Common myeloid progenitor, CD34-positive (primary cell): ENCODE data around the gene PCCA.
"Not testable (repeated sequence)": the region's sequence is repeated elsewhere in the genome, so short reads cannot be mapped to it uniquely, and the experiment has no call there.

Experiments used
- CTCF ChIA-PET: fragments of 350-600 bp; sonication (Branson Sonifier 250); formaldehyde crosslinking; loops from one replicate; lab custom pipeline; 2021; ENCODE audit warnings: antibody characterized with exemption; lab: Charles Lee
- POLR2A ChIA-PET: fragments of 350-600 bp; sonication (Branson Sonifier 250); formaldehyde crosslinking; loops from one replicate; lab custom pipeline; 2021; ENCODE audit warnings: antibody characterized with exemption; lab: Charles Lee
- DNase-seq, 3 donors: peaks; one replicate each; pipeline versions ENCODE4 v3.0.0 to v3.0.0-alpha.2; 2013
- H3K27ac ChIP-seq, 2 experiments: 1 replicate in 1 of 2; 2 replicates in 1 of 2; pipeline ENCODE4 v1.7.0; 2013; ENCODE audit warnings: inconsistent platforms in 2 of 2, low read length in 2 of 2, mild to moderate bottlenecking in 2 of 2, low read depth in 1 of 2, moderate library complexity in 1 of 2; ENCODE audit not compliant: severe bottlenecking in 2 of 2, insufficient read depth in 1 of 2, poor library complexity in 1 of 2
- H3K27me3 ChIP-seq, 5 experiments: replicated peaks in 2 of 5; 1 replicate in 3 of 5; 2 replicates in 2 of 5; pipeline versions ENCODE4 v1.6.1 to v1.7.0; 2013; ENCODE audit warnings: low read length in 4 of 5, mild to moderate bottlenecking in 2 of 5, moderate library complexity in 2 of 5, inconsistent platforms in 1 of 5; ENCODE audit not compliant: insufficient read depth in 5 of 5, control insufficient read depth in 4 of 5
- H3K36me3 ChIP-seq, 4 experiments: 1 replicate in 2 of 4; 2 replicates in 2 of 4; pipeline versions ENCODE4 v1.6.1 to v1.7.0; 2013; ENCODE audit warnings: low read length in 3 of 4, control low read depth in 1 of 4, mild to moderate bottlenecking in 1 of 4; ENCODE audit not compliant: control insufficient read depth in 4 of 4, insufficient read depth in 4 of 4
- H3K4me1 ChIP-seq, 4 experiments: 1 replicate in 3 of 4; 2 replicates in 1 of 4; pipeline versions ENCODE4 v1.6.1 to v1.7.1; 2013; ENCODE audit warnings: low read length in 3 of 4, mild to moderate bottlenecking in 3 of 4, control low read depth in 1 of 4, inconsistent platforms in 1 of 4, moderate library complexity in 1 of 4; ENCODE audit not compliant: control insufficient read depth in 4 of 4, insufficient read depth in 4 of 4; ENCODE audit errors: control extremely low read depth in 1 of 4
- H3K4me3 ChIP-seq, 7 experiments: 1 replicate in 4 of 7; 2 replicates in 3 of 7; pipeline versions ENCODE4 v1.5.1 to v1.7.0; 2013; ENCODE audit warnings: mild to moderate bottlenecking in 7 of 7, low read length in 6 of 7, moderate library complexity in 6 of 7, inconsistent platforms in 2 of 7, low read depth in 2 of 7, control low read depth in 1 of 7; ENCODE audit not compliant: insufficient read depth in 4 of 7, control insufficient read depth in 1 of 7; ENCODE audit errors: extremely low read depth in 1 of 7
- H3K9me3 ChIP-seq, 5 experiments: 1 replicate in 4 of 5; 2 replicates in 1 of 5; pipeline versions ENCODE4 v1.6.1 to v1.7.1; 2013; ENCODE audit warnings: low read length in 4 of 5, mild to moderate bottlenecking in 2 of 5, inconsistent platforms in 1 of 5, low read depth in 1 of 5, moderate library complexity in 1 of 5; ENCODE audit not compliant: control insufficient read depth in 4 of 5, insufficient read depth in 2 of 5; ENCODE audit errors: control extremely low read depth in 1 of 5
- WGBS: methylation state at CpG from one replicate; pipeline ENCODE4 v1.1.5; 2013; ENCODE audit not compliant: insufficient coverage; 5-methylcytosine and 5-hydroxymethylcytosine counted together

The PCCA gene

DNA sequence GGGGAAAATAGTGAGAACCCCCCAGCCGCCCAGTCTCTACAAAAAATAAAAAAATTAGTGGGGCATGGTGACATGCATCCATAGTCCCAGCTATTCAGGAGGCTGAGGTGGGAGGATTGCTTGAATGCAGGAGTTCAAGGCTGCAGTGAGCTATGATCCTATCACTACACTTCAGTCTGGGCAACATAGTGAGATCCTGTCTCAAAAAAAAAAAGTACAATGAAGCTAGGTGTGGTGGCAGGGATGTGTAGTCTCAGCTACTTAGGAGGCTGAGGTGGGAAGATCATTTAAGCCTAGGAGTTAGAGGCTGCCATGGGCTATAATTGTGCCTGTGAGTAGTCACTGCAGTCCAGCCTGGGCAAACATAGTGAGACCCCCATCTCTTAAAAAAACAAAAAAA, 8.9 kb downstream of the PCCA start:
- 100% methylated on average over 1 of the region's 1 CpG for WGBS
- no peak for DNase-seq
- H3K4me3 ChIP-seq: no peak overlapping the region
- H3K36me3 ChIP-seq: peaks cover 0 to 2% (median under 1%) of the 10 kb centered on the region in 4 experiments
- no peaks in the 10 kb centered on the region for H3K4me1 ChIP-seq
- H3K27me3 ChIP-seq: no peaks in the 10 kb centered on the region
- POLR2A ChIA-PET: no interaction called here
- H3K9me3 ChIP-seq: peaks cover 0 to 2% (median 0%) of the 10 kb centered on the region in 5 experiments
- H3K27ac ChIP-seq: no peak overlapping the region
- CTCF ChIA-PET: no interaction called here

DNA sequence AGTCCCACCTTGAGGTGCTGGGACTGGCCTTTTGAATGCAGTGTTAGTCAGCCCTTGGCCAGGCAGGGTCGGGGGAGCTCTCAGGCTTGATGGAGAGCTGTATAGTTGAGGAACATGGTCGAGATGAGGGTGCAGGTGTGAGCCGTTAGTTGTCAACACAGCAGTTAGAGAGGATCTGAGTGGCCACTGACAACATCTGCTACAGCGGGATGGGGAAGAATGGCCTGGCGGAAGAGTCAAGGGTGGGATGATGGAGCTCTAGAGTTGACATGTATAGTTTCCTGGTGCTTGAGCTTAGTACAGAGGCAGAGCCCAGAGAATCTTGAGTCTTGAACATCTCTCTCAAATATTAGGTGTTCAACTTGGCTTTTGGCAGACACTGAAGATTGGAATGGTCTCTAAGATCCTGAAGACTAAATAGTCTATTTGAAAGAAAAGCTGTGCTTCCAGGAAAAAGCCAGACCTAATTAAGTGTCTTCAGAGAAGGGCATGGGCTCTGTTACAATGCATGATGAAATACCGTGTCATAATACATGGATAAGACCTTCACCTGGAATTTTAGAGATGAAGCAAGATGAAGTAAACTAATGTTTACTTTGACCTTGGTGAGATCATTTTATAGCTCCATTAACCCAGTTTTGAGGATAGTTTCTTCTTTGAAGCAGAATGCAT, 9.7 kb downstream of the PCCA start:
- Histone ChIP-seq H3K9me3 (peaks cover 0 to 2% (median 0%) of the 10 kb centered on the region in 5 experiments), H3K36me3 (peaks cover 0 to 2% (median under 1%) of the 10 kb centered on the region in 4 experiments), H3K27ac (no peak overlapping the region), H3K27me3 (no peaks in the 10 kb centered on the region), H3K4me1 (no peaks in the 10 kb centered on the region), H3K4me3 (no peak overlapping the region)
- DNase-seq: no peak
- 94% methylated on average over 5 of the region's 6 CpGs for WGBS
- POLR2A ChIA-PET: interaction anchor here (0.6 kb wide), 1 partner anchor 100 kb away, joined by 4 read pairs; no protein-coding TSS in a partner anchor
- CTCF ChIA-PET: no interaction called here

DNA sequence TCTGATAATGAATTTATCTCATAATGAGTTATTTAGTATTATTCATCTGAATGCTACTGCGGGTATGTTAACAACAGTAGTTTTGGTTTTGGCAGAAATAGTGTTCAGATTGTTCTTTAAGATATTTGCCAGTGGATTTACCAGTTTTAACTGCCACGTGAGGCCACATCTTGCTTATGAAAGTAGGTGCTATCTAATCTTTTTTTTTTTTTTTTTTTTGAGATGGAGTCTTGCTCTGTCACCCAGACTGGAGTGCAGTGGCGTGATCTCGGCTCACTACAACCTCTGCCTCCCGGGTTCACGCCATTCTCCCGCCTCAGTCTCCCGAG, 10.2 kb downstream of the PCCA start:
- 97% methylated on average over 7 of the region's 8 CpGs for WGBS
- H3K4me1 ChIP-seq, H3K27me3 ChIP-seq, POLR2A ChIA-PET, H3K4me3 ChIP-seq, H3K36me3 ChIP-seq, H3K9me3 ChIP-seq, CTCF ChIA-PET, DNase-seq, H3K27ac ChIP-seq: not testable (repeated sequence)

DNA sequence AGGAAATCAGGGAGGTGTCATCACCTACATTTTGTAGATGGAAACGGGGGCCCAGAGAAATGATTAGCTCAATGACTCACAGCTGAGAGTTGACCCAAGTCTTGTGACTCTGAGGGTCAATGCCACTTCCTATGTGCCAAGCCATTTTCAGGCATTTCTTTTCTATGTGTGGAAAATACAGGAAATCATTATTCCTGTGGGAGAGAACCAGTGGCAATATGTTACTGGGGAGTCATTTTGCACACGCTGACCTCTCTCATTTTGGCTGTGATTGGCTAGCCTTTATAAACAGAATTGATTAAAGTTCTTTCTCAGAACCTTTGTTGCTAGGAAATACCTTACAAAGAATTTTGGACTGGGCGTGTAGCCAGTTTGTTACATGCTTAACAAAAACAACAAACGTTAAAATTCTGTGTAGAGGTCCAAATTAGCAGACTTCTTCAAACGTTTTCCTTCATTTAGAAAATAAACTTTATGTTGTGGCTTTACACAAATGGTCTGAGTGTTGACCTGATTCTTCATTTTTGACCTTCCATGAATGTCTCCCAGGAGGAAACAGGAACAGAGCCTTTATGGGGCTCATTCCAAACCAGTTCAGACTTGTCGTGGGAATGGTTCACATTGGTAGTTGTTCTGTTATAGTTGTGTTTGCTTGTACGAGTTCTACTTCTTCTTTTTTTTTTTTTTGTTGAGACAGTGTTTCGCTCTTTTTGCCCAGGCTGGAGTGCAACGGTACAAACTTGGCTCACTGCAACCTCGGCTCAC, 11.4 kb downstream of the PCCA start:
- no peaks in the 10 kb centered on the region for H3K4me1 ChIP-seq
- DNase-seq: no peak
- CTCF ChIA-PET: no interaction called here
- H3K9me3 ChIP-seq: no peaks in the 10 kb centered on the region
- no peak overlapping the region for H3K4me3 ChIP-seq
- peaks cover 2 to 6% (median 3%) of the 10 kb centered on the region in 4 experiments for H3K36me3 ChIP-seq
- no peak overlapping the region for H3K27ac ChIP-seq
- 91% methylated on average over 8 of the region's 10 CpGs for WGBS
- POLR2A ChIA-PET: no interaction called here
- H3K27me3 ChIP-seq: no peaks in the 10 kb centered on the region

DNA sequence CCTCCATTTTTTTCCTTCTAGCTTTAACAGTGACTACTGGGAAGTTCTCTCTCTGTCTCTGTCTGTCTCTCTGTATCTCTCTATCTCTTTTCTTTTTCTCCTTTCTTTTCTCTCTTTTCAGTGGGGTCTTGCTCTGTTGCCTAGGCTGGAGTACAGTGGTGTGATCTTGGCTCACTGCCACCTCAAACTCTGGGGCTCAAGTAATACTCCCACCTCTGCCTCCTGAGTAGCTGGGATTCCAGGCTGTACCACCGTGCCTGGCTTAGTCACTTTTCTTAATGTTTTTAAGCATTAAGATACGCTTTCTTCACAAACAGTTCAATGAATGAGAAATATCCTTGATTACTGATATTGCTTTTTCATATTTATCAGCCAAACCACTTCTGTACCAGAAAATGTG, 13.1 kb downstream of the PCCA start:
- DNase-seq: no peak
- Histone ChIP-seq H3K4me1 (no peaks in the 10 kb centered on the region), H3K27ac (no peak overlapping the region), H3K4me3 (no peak overlapping the region), H3K36me3 (peaks cover 2 to 6% (median 5%) of the 10 kb centered on the region in 4 experiments), H3K27me3 (no peaks in the 10 kb centered on the region), H3K9me3 (no peaks in the 10 kb centered on the region)
- ChIA-PET POLR2A (no interaction called here), CTCF (no interaction called here)
- whole genome bisulfite sequencing: no CpG with 5 or more reads among the region's 2 CpGs

DNA sequence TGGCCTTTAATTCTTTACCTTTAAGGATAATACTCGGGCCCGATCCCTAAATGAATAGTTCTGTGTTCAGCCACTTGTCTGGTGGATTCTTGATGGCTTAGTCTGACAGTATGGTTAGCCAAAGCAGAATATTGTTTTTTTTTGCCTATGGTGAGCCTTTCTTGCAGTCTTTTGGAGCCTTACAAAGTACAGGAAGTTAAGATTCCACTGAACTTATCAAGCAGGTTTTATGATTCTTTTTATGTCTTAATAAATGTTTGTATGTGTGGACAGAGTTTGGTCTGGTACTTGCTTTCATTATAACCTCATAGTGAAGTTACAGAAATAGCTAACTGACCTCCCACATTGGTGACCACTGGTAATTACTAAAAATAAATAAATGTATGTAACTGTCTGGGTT, 17.1 kb downstream of the PCCA start:
- Histone ChIP-seq H3K27ac (no peak overlapping the region), H3K4me3 (no peak overlapping the region), H3K36me3 (peaks cover 2 to 8% (median 5%) of the 10 kb centered on the region in 4 experiments), H3K9me3 (no peaks in the 10 kb centered on the region), H3K27me3 (no peaks in the 10 kb centered on the region), H3K4me1 (no peaks in the 10 kb centered on the region)
- ChIA-PET POLR2A (interaction anchor here (0.6 kb wide), 1 partner anchor 51 kb away, joined by 3 read pairs; no protein-coding TSS in a partner anchor), CTCF (no interaction called here)
- no peak for DNase-seq
- WGBS: no CpG with 5 or more reads among the region's 2 CpGs

DNA sequence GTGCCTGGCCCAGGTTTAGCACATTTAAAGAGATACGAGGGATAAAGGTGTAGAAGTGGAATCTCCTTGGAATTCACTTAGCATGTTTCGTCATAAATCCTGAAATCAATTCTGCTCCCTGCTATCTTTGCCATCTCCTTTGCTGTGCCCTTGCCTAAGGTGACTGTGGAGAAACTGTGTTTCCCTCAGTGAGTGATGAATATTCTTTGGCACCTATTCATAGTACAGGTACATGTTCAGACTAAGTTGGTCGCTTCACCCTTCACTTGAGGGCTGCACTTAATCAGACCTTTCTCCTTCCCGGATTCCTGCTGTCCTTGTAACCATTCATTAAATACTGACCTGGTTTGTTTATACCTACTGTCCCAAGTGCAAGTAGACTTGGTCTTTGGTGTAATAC, 17.8 kb downstream of the PCCA start:
- no peak for DNase-seq
- Histone ChIP-seq H3K36me3 (peaks cover 2 to 8% (median 5%) of the 10 kb centered on the region in 4 experiments), H3K4me1 (no peaks in the 10 kb centered on the region), H3K9me3 (no peaks in the 10 kb centered on the region), H3K27ac (no peak overlapping the region), H3K27me3 (no peaks in the 10 kb centered on the region), H3K4me3 (no peak overlapping the region)
- ChIA-PET CTCF (no interaction called here), POLR2A (no interaction called here)
- WGBS: 100% methylated on average over 1 of the region's 4 CpGs
